Keratinocyte (primary cell): ENCODE measurements around the gene STMN3. TPM values are rescaled to one million over a fixed set of nuclear protein-coding genes. Genes with fewer than 3 reads are reported as not detected.

Source experiments
- DNase-seq: peaks from one replicate; pipeline ENCODE4 v3.0.0-alpha.2; 2011; ENCODE audit warnings: low read depth, missing footprints, low spot score
- FAIRE-seq: peaks from 2 replicates; lab custom pipeline; 2011; peaks lifted over from hg19 to GRCh38; lab: Jason Lieb, UNC
- H2AFZ ChIP-seq: 2 replicates; pipeline ENCODE4 v1.6.0; 2012; ENCODE audit warnings: low read length, control low read depth, inconsistent platforms; ENCODE audit not compliant: control insufficient read depth
- H3K27ac ChIP-seq: 2 replicates; pipeline ENCODE4 v1.5.1; 2011; ENCODE audit warnings: low read length; ENCODE audit not compliant: control insufficient read depth, insufficient read depth
- H3K27me3 ChIP-seq: 3 replicates; pipeline ENCODE4 v1.6.0; 2011; ENCODE audit warnings: low read length; ENCODE audit not compliant: control insufficient read depth, insufficient read depth; ENCODE audit errors: extremely low read depth
- H3K36me3 ChIP-seq, 2 experiments: 2 replicates in 1 of 2; 3 replicates in 1 of 2; pipeline ENCODE4 v1.5.1; 2011; ENCODE audit warnings: low read length in 2 of 2, mild to moderate bottlenecking in 1 of 2; ENCODE audit not compliant: control insufficient read depth in 2 of 2, insufficient read depth in 2 of 2; ENCODE audit errors: extremely low read depth in 1 of 2
- H3K4me1 ChIP-seq: 3 replicates; pipeline ENCODE4 v1.5.1; 2011; ENCODE audit warnings: low read length; ENCODE audit not compliant: control insufficient read depth, insufficient read depth; ENCODE audit errors: extremely low read depth
- H3K4me2 ChIP-seq: 3 replicates; pipeline ENCODE4 v1.6.0; 2011; ENCODE audit warnings: low read depth, low read length; ENCODE audit not compliant: control insufficient read depth, insufficient read depth; ENCODE audit errors: extremely low read depth
- H3K4me3 ChIP-seq, 3 experiments: fragments of 200-600 bp in 1 of 3; sonication (generic) in 1 of 3; 2 replicates in 2 of 3; 3 replicates in 1 of 3; pipeline ENCODE4 v1.5.1; 2011 to 2016; ENCODE audit warnings: low read length in 3 of 3, mild to moderate bottlenecking in 3 of 3, control low read depth in 2 of 3, inconsistent platforms in 1 of 3, low read depth in 1 of 3, mixed read lengths in 1 of 3, mixed run types in 1 of 3, moderate library complexity in 1 of 3; ENCODE audit not compliant: control insufficient read depth in 2 of 3, insufficient read depth in 2 of 3; ENCODE audit errors: extremely low read depth in 1 of 3
- H3K79me2 ChIP-seq: 2 replicates; pipeline ENCODE4 v1.6.0; 2012; ENCODE audit warnings: low read length; ENCODE audit not compliant: control insufficient read depth, insufficient read depth
- H3K9ac ChIP-seq: 3 replicates; pipeline ENCODE4 v1.6.0; 2011; ENCODE audit warnings: low read length; ENCODE audit not compliant: control insufficient read depth, insufficient read depth; ENCODE audit errors: extremely low read depth
- H3K9me1 ChIP-seq: 3 replicates; pipeline ENCODE4 v1.6.0; 2011; ENCODE audit warnings: low read length; ENCODE audit not compliant: control insufficient read depth, insufficient read depth; ENCODE audit errors: extremely low read depth
- H3K9me3 ChIP-seq: 2 replicates; pipeline ENCODE4 v1.5.1; 2012; ENCODE audit warnings: low read depth, low read length; ENCODE audit not compliant: control insufficient read depth
- H4K20me1 ChIP-seq: 3 replicates; pipeline ENCODE4 v1.6.0; 2011; ENCODE audit warnings: low read length; ENCODE audit not compliant: control insufficient read depth, insufficient read depth; ENCODE audit errors: extremely low read depth
- CTCF ChIP-seq, 3 experiments: IDR thresholded peaks in 1 of 3; conservative IDR thresholded peaks in 1 of 3; optimal IDR thresholded peaks in 1 of 3; 2 replicates in 2 of 3; 3 replicates in 1 of 3; pipeline versions ENCODE3 to v1.5.1; 2011; ENCODE audit warnings: low read length in 3 of 3, mild to moderate bottlenecking in 3 of 3, moderate library complexity in 2 of 3, control low read depth in 1 of 3, inconsistent platforms in 1 of 3; ENCODE audit not compliant: insufficient read depth in 2 of 3; ENCODE audit errors: extremely low read depth in 1 of 3
- EZH2 ChIP-seq: IDR thresholded peaks from one replicate; pipeline ENCODE4 v1.6.1; 2012; ENCODE audit warnings: inconsistent platforms, mild to moderate bottlenecking, low read length, moderate library complexity
- dilution Hi-C: fragments of 300-500 bp; cut with MboI; formaldehyde crosslinking; loops from one replicate; pipeline ENCODE4 v1.7.0; 2020; ENCODE audit warnings: low sequenced_read_pairs; ENCODE audit not compliant: extremely low pct_ligation_motif_present
- polyA plus RNA-seq, 5 experiments: library from polyadenylated mRNA; depleted of rRNA in 3 of 5; stranded (reverse) in 3 of 5; stranded (forward) in 1 of 5; unstranded in 1 of 5; fragments of >200 nt; gene quantifications; 1 replicate in 1 of 5; 2 replicates in 3 of 5; 3 replicates in 1 of 5; pipeline versions ENCODE4 v1.2.1 to v1.2.3, GENCODE V29; 2011 to 2012; ENCODE audit warnings: missing spikeins in 2 of 5, low read depth in 1 of 5, low replicate concordance in 1 of 5

STMN3 gene
- polyA plus RNA-seq, 1 donor (not counting 4 experiments of a cell fraction or from before 2014, with no cell fraction given): 12.0 TPM

GRCh38 chr20:63661959-63662812, 9.0 kb upstream of the STMN3 start:
- no peak for DNase-seq
- H3K9me3 ChIP-seq: no peaks in the 10 kb centered on the region
- no peak overlapping the region for H3K27ac ChIP-seq
- H2AFZ ChIP-seq: no peak overlapping the region
- H3K36me3 ChIP-seq: peaks cover 22 to 28% of the 10 kb centered on the region in 2 experiments
- no peaks in the 10 kb centered on the region for H3K9me1 ChIP-seq
- no peak overlapping the region for H3K9ac ChIP-seq
- H4K20me1 ChIP-seq: no peaks in the 10 kb centered on the region
- no peak overlapping the region for H3K4me3 ChIP-seq
- H3K4me2 ChIP-seq: no peak overlapping the region
- H3K4me1 ChIP-seq: peaks cover 12% of the 10 kb centered on the region
- H3K79me2 ChIP-seq: peaks cover 28% of the 10 kb centered on the region
- TF ChIP-seq CTCF (optimal IDR thresholded peaks at IDR 0.05 in 1 of 3, IDR thresholded peaks at IDR 0.05 in 1 of 3, conservative IDR thresholded peaks at IDR 0.05 in 1 of 3; ENCODE audit: extremely low read depth in 1 of 3, insufficient read depth in 2 of 3, low read length in 3 of 3): no peak
- no peak for TF ChIP-seq EZH2
- dilution Hi-C loops: no loop called here
- FAIRE-seq: no peak
- no peaks in the 10 kb centered on the region for H3K27me3 ChIP-seq

DNA sequence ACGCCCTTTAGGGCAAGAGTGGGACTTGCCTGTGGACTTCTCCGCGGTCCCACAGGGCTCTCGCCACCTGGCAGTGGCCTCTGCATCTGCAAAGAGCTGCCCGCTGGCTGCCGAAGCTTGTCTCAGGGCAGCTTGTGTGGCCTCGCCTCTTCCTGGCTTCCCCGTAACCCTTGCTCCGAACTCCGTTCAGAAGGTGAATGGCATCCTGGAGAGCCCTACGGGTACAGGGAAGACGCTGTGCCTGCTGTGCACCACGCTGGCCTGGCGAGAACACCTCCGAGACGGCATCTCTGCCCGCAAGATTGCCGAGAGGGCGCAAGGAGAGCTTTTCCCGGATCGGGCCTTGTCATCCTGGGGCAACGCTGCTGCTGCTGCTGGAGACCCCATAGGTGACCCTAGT, 7.9 kb upstream of the STMN3 start:
- DNase-seq (no peak), FAIRE-seq (no peak)
- H3K79me2 ChIP-seq: peaks cover 28% of the 10 kb centered on the region
- H3K9me1 ChIP-seq: no peaks in the 10 kb centered on the region
- dilution Hi-C loops: no loop called here
- H3K4me3 ChIP-seq: no peak overlapping the region
- peaks cover 14% of the 10 kb centered on the region for H3K4me1 ChIP-seq
- no peak overlapping the region for H2AFZ ChIP-seq
- no peak for TF ChIP-seq EZH2
- no peak for TF ChIP-seq CTCF (optimal IDR thresholded peaks at IDR 0.05 in 1 of 3, IDR thresholded peaks at IDR 0.05 in 1 of 3, conservative IDR thresholded peaks at IDR 0.05 in 1 of 3; ENCODE audit: extremely low read depth in 1 of 3, insufficient read depth in 2 of 3, low read length in 3 of 3)
- peaks cover 18 to 24% of the 10 kb centered on the region in 2 experiments for H3K36me3 ChIP-seq
- H3K9ac ChIP-seq: no peak overlapping the region
- no peak overlapping the region for H3K4me2 ChIP-seq
- no peaks in the 10 kb centered on the region for H4K20me1 ChIP-seq
- H3K9me3 ChIP-seq: no peaks in the 10 kb centered on the region
- no peak overlapping the region for H3K27ac ChIP-seq
- H3K27me3 ChIP-seq: no peaks in the 10 kb centered on the region
